Keratinocyte (primary cell): Measurements from ENCODE around the gene ZP2. TPM values are rescaled to one million over a fixed set of nuclear protein-coding genes. Genes with fewer than 3 reads are reported as not detected.

Experiments used
- DNase-seq: peaks from one replicate; pipeline ENCODE4 v3.0.0-alpha.2; 2011; ENCODE audit warnings: low read depth, missing footprints, low spot score
- FAIRE-seq: peaks from 2 replicates; lab custom pipeline; 2011; peaks lifted over from hg19 to GRCh38; lab: Jason Lieb, UNC
- H2AFZ ChIP-seq: 2 replicates; pipeline ENCODE4 v1.6.0; 2012; ENCODE audit warnings: low read length, control low read depth, inconsistent platforms; ENCODE audit not compliant: control insufficient read depth
- H3K27ac ChIP-seq: 2 replicates; pipeline ENCODE4 v1.5.1; 2011; ENCODE audit warnings: low read length; ENCODE audit not compliant: control insufficient read depth, insufficient read depth
- H3K27me3 ChIP-seq: 3 replicates; pipeline ENCODE4 v1.6.0; 2011; ENCODE audit warnings: low read length; ENCODE audit not compliant: control insufficient read depth, insufficient read depth; ENCODE audit errors: extremely low read depth
- H3K36me3 ChIP-seq, 2 experiments: 2 replicates in 1 of 2; 3 replicates in 1 of 2; pipeline ENCODE4 v1.5.1; 2011; ENCODE audit warnings: low read length in 2 of 2, mild to moderate bottlenecking in 1 of 2; ENCODE audit not compliant: control insufficient read depth in 2 of 2, insufficient read depth in 2 of 2; ENCODE audit errors: extremely low read depth in 1 of 2
- H3K4me1 ChIP-seq: 3 replicates; pipeline ENCODE4 v1.5.1; 2011; ENCODE audit warnings: low read length; ENCODE audit not compliant: control insufficient read depth, insufficient read depth; ENCODE audit errors: extremely low read depth
- H3K4me2 ChIP-seq: 3 replicates; pipeline ENCODE4 v1.6.0; 2011; ENCODE audit warnings: low read depth, low read length; ENCODE audit not compliant: control insufficient read depth, insufficient read depth; ENCODE audit errors: extremely low read depth
- H3K4me3 ChIP-seq, 3 experiments: fragments of 200-600 bp in 1 of 3; sonication (generic) in 1 of 3; 2 replicates in 2 of 3; 3 replicates in 1 of 3; pipeline ENCODE4 v1.5.1; 2011 to 2016; ENCODE audit warnings: low read length in 3 of 3, mild to moderate bottlenecking in 3 of 3, control low read depth in 2 of 3, inconsistent platforms in 1 of 3, low read depth in 1 of 3, mixed read lengths in 1 of 3, mixed run types in 1 of 3, moderate library complexity in 1 of 3; ENCODE audit not compliant: control insufficient read depth in 2 of 3, insufficient read depth in 2 of 3; ENCODE audit errors: extremely low read depth in 1 of 3
- H3K79me2 ChIP-seq: 2 replicates; pipeline ENCODE4 v1.6.0; 2012; ENCODE audit warnings: low read length; ENCODE audit not compliant: control insufficient read depth, insufficient read depth
- H3K9ac ChIP-seq: 3 replicates; pipeline ENCODE4 v1.6.0; 2011; ENCODE audit warnings: low read length; ENCODE audit not compliant: control insufficient read depth, insufficient read depth; ENCODE audit errors: extremely low read depth
- H3K9me1 ChIP-seq: 3 replicates; pipeline ENCODE4 v1.6.0; 2011; ENCODE audit warnings: low read length; ENCODE audit not compliant: control insufficient read depth, insufficient read depth; ENCODE audit errors: extremely low read depth
- H3K9me3 ChIP-seq: 2 replicates; pipeline ENCODE4 v1.5.1; 2012; ENCODE audit warnings: low read depth, low read length; ENCODE audit not compliant: control insufficient read depth
- H4K20me1 ChIP-seq: 3 replicates; pipeline ENCODE4 v1.6.0; 2011; ENCODE audit warnings: low read length; ENCODE audit not compliant: control insufficient read depth, insufficient read depth; ENCODE audit errors: extremely low read depth
- CTCF ChIP-seq, 3 experiments: IDR thresholded peaks in 1 of 3; conservative IDR thresholded peaks in 1 of 3; optimal IDR thresholded peaks in 1 of 3; 2 replicates in 2 of 3; 3 replicates in 1 of 3; pipeline versions ENCODE3 to v1.5.1; 2011; ENCODE audit warnings: low read length in 3 of 3, mild to moderate bottlenecking in 3 of 3, moderate library complexity in 2 of 3, control low read depth in 1 of 3, inconsistent platforms in 1 of 3; ENCODE audit not compliant: insufficient read depth in 2 of 3; ENCODE audit errors: extremely low read depth in 1 of 3
- EZH2 ChIP-seq: IDR thresholded peaks from one replicate; pipeline ENCODE4 v1.6.1; 2012; ENCODE audit warnings: inconsistent platforms, mild to moderate bottlenecking, low read length, moderate library complexity
- dilution Hi-C: fragments of 300-500 bp; cut with MboI; formaldehyde crosslinking; loops from one replicate; pipeline ENCODE4 v1.7.0; 2020; ENCODE audit warnings: low sequenced_read_pairs; ENCODE audit not compliant: extremely low pct_ligation_motif_present
- polyA minus RNA-seq, 3 experiments: library from RNA; depleted of rRNA, polyadenylated mRNA; stranded (reverse); fragments of >200 nt; gene quantifications; 1 replicate in 1 of 3; 2 replicates in 1 of 3; 3 replicates in 1 of 3; pipeline ENCODE4 v1.2.3, GENCODE V29; 2011
- polyA plus RNA-seq, 5 experiments: library from polyadenylated mRNA; depleted of rRNA in 3 of 5; stranded (reverse) in 3 of 5; stranded (forward) in 1 of 5; unstranded in 1 of 5; fragments of >200 nt; gene quantifications; 1 replicate in 1 of 5; 2 replicates in 3 of 5; 3 replicates in 1 of 5; pipeline versions ENCODE4 v1.2.1 to v1.2.3, GENCODE V29; 2011 to 2012; ENCODE audit warnings: missing spikeins in 2 of 5, low read depth in 1 of 5, low replicate concordance in 1 of 5

The ZP2 gene
- polyA plus RNA-seq (not detected in 3 replicates), polyA minus RNA-seq (not detected in 3 replicates)
- polyA plus RNA-seq (2011; ENCODE audit: low read depth), result not detected
- not detected in 2 replicates for polyA plus RNA-seq (2011; cell fraction: cytosol; rRNA removed)
- not detected in 2 replicates for polyA plus RNA-seq (2011; cell fraction: nucleus; rRNA removed)
- polyA plus RNA-seq (2012; ENCODE audit: low replicate concordance), result not detected in 2 replicates
- polyA minus RNA-seq (2011; cell fraction: cytosol; rRNA and poly(A)+ RNA removed), result not detected
- polyA minus RNA-seq (2011; cell fraction: nucleus; rRNA and poly(A)+ RNA removed), result not detected in 2 replicates

DNA sequence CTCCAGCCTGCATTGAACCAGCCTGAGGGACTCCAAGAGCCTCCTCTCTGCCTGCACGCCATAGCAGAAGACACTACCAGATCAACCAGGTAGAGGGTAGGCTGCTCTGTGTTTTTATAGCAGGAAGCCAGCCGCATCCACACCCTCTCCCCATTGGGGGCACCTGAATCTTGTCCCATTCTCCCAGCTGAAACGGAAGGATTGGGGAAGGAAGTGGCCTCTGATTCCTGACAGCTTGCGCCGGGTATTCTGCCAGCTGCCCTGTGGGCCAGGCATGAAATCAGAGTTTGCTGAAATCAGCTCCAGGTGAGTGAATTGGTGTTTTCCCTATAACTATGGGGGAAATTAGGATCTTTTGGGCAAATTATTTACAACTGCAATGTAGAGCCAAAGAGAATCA, at the start of gene ZP2:
Gene ZP2, minus strand, starts transcription at position 89 of the 400 bp plus-strand sequence. Its CDS starts 27 bp downstream, at position 62.
- no peak within 1 kb of the TSS for H3K9ac ChIP-seq
- H3K4me1 ChIP-seq, result no peaks in the 10 kb centered on the region
- H3K27ac ChIP-seq, result no peak within 1 kb of the TSS
- FAIRE-seq (no peak), DNase-seq (no peak)
- no peaks in the 10 kb centered on the region for H3K79me2 ChIP-seq
- H3K4me2 ChIP-seq, result no peak within 1 kb of the TSS
- H3K9me3 ChIP-seq, result no peaks in the 10 kb centered on the region
- dilution Hi-C loops, result no loop called here
- H3K27me3 ChIP-seq, result no peaks in the 10 kb centered on the region
- H3K36me3 ChIP-seq, result no peaks in the 10 kb centered on the region
- H2AFZ ChIP-seq, result no peak within 1 kb of the TSS
- no peaks in the 10 kb centered on the region for H3K9me1 ChIP-seq
- H3K4me3 ChIP-seq, result no peak within 1 kb of the TSS
- H4K20me1 ChIP-seq, result no peaks in the 10 kb centered on the region
- no peak for TF ChIP-seq CTCF (optimal IDR thresholded peaks at IDR 0.05 in 1 of 3, IDR thresholded peaks at IDR 0.05 in 1 of 3, conservative IDR thresholded peaks at IDR 0.05 in 1 of 3; ENCODE audit: extremely low read depth in 1 of 3, insufficient read depth in 2 of 3, low read length in 3 of 3)
- no peak for TF ChIP-seq EZH2

DNA sequence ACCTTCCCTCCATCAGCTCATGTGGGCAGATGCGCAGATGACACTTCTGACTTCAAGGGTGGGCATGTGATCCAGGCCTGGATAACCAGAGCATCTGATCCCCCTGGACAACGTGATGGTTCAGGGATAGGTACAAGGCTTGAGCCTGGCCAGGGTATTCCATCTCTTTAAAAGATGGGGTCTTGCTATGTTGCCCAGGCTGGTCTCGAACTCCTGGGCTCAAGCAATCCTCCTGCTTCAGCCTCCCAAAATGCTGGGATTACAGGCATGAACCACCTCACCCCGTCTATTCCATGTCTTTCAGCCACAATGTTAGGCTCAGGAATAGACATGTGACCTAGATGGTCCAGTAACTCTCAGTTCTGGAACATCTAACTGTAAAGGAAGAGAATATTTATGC, 45.9 kb upstream of the ZP2 start:
- H3K4me1 ChIP-seq, result no peaks in the 10 kb centered on the region
- DNase-seq (no peak), FAIRE-seq (no peak)
- H3K27ac ChIP-seq, result no peak overlapping the region
- H4K20me1 ChIP-seq, result no peaks in the 10 kb centered on the region
- no peaks in the 10 kb centered on the region for H3K79me2 ChIP-seq
- H3K9me3 ChIP-seq, result no peaks in the 10 kb centered on the region
- no peak overlapping the region for H3K4me3 ChIP-seq
- no peaks in the 10 kb centered on the region for H3K36me3 ChIP-seq
- TF ChIP-seq CTCF (optimal IDR thresholded peaks at IDR 0.05 in 1 of 3, IDR thresholded peaks at IDR 0.05 in 1 of 3, conservative IDR thresholded peaks at IDR 0.05 in 1 of 3; ENCODE audit: extremely low read depth in 1 of 3, insufficient read depth in 2 of 3, low read length in 3 of 3) (no peak), EZH2 (no peak)
- no peaks in the 10 kb centered on the region for H3K9me1 ChIP-seq
- peaks cover 13% of the 10 kb centered on the region for H3K27me3 ChIP-seq
- no peak overlapping the region for H3K4me2 ChIP-seq
- dilution Hi-C loops, result no loop called here
- no peak overlapping the region for H2AFZ ChIP-seq
- no peak overlapping the region for H3K9ac ChIP-seq
